Measurements from ENCODE around the gene DPPA5.
"Not testable (repeated sequence)": the region's sequence is repeated elsewhere in the genome, so short reads cannot be mapped to it uniquely, and the experiment has no call there.

The DPPA5 gene

GRCh38 chr6:73364121-73364520 lies 10.0 kb upstream of the DPPA5 start:
- DNase-seq (ENCODE audit: low read depth): no peak

- no peak for DNase-seq (ENCODE audit: low read depth)
Observed at GRCh38 chr6:73363537-73363875, 9.4 kb upstream of the DPPA5 start.

- DNase-seq (ENCODE audit: low read depth): no peak
Observed at GRCh38 chr6:73362869-73363536, 8.9 kb upstream of the DPPA5 start.

GRCh38 chr6:73362358-73362757 lies 8.3 kb upstream of the DPPA5 start, which contains the start of gene KHDC3L:
TSS of gene KHDC3L (plus strand) at chr6:73362658. CDS start at chr6:73362730, 72 bp downstream.
- no peak for DNase-seq (ENCODE audit: low read depth)

GRCh38 chr6:73349311-73349710 lies 4.8 kb downstream of the DPPA5 start:
- no peak for DNase-seq (ENCODE audit: low read depth)

- no peak for DNase-seq (ENCODE audit: low read depth)
Observed at GRCh38 chr6:73348550-73349204, 5.4 kb downstream of the DPPA5 start.

GRCh38 chr6:73343164-73343563 lies 10.9 kb downstream of the DPPA5 start:
- no peak for DNase-seq (ENCODE audit: low read depth)

GRCh38 chr6:73342174-73342573 lies 11.9 kb downstream of the DPPA5 start:
- no peak for DNase-seq (ENCODE audit: low read depth)

- no peak for DNase-seq (ENCODE audit: low read depth)
Observed at GRCh38 chr6:73341335-73341734, 12.7 kb downstream of the DPPA5 start.

- DNase-seq (ENCODE audit: low read depth): peak; percentile 20
Observed at GRCh38 chr6:73340048-73340447, 14.0 kb downstream of the DPPA5 start.

- peak; percentile 45 for DNase-seq (ENCODE audit: low read depth)
Observed at GRCh38 chr6:73339340-73339739, 14.7 kb downstream of the DPPA5 start.

- DNase-seq (ENCODE audit: low read depth): no peak
Observed at GRCh38 chr6:73329201-73329600, 24.9 kb downstream of the DPPA5 start.

- no peak for DNase-seq (ENCODE audit: low read depth)
Observed at GRCh38 chr6:73328790-73329189, 25.3 kb downstream of the DPPA5 start.

GRCh38 chr6:73325656-73326055 lies 28.4 kb downstream of the DPPA5 start:
- no peak for DNase-seq (ENCODE audit: low read depth)

GRCh38 chr6:73323323-73323722 lies 30.8 kb downstream of the DPPA5 start:
- no peak for DNase-seq (ENCODE audit: low read depth)

- DNase-seq (ENCODE audit: low read depth): no peak
Observed at GRCh38 chr6:73314577-73315492, 39.2 kb downstream of the DPPA5 start.

GRCh38 chr6:73310503-73310845 lies 43.6 kb downstream of the DPPA5 start:
- not testable (repeated sequence) for DNase-seq (ENCODE audit: low read depth)

GRCh38 chr6:73309785-73310502 lies 44.1 kb downstream of the DPPA5 start:
- DNase-seq (ENCODE audit: low read depth): peak; percentile 69

GRCh38 chr6:73309535-73309784 lies 44.6 kb downstream of the DPPA5 start:
- no peak for DNase-seq (ENCODE audit: low read depth)

GRCh38 chr6:73308712-73309534 lies 45.2 kb downstream of the DPPA5 start:
- DNase-seq (ENCODE audit: low read depth): no peak

- DNase-seq (ENCODE audit: low read depth): not testable (repeated sequence)
Observed at GRCh38 chr6:73303773-73304172, 50.3 kb downstream of the DPPA5 start.
